Adrenal gland (tissue), 12 donors: ENCODE results near the gene MSS51. TPM values are rescaled to one million over a fixed set of nuclear protein-coding genes. Genes with fewer than 3 reads are reported as not detected.

Experiments used
- DNase-seq, 7 donors: peaks; one replicate each; pipeline ENCODE4 v3.0.0-alpha.2; 2019 to 2020
- H3K27ac ChIP-seq, 5 donors: fragments of 200-600 bp; sonication (generic) in 4 of 5; 1 replicate in 3 of 5; 2 replicates in 2 of 5; pipeline versions ENCODE4 v1.5.1 to v1.8.0; 2016 to 2020; ENCODE audit warnings: mild to moderate bottlenecking in 1 of 5
- H3K27me3 ChIP-seq: fragments of 200-600 bp; 2 replicates; pipeline ENCODE4 v1.8.0; 2021
- H3K36me3 ChIP-seq, 2 donors: fragments of 200-600 bp; replicated peaks in 1 of 2; 1 replicate in 1 of 2; 2 replicates in 1 of 2; pipeline versions ENCODE4 v1.5.1 to v1.8.0; 2018 to 2022
- H3K4me1 ChIP-seq, 2 donors: fragments of 200-600 bp; replicated peaks in 1 of 2; 1 replicate in 1 of 2; 2 replicates in 1 of 2; pipeline versions ENCODE4 v1.5.1 to v1.8.0; 2018 to 2021
- H3K4me3 ChIP-seq, 4 donors: fragments of 200-600 bp; sonication (generic) in 3 of 4; one replicate each; pipeline ENCODE4 v1.5.1; 2016 to 2018
- H3K9me3 ChIP-seq, 3 donors: fragments of 200-600 bp; sonication (generic) in 1 of 3; replicated peaks in 1 of 3; 1 replicate in 2 of 3; 2 replicates in 1 of 3; pipeline versions ENCODE4 v1.5.1 to v1.8.0; 2016 to 2021
- CTCF ChIP-seq, 6 experiments: fragments of 450-650 bp in 4 of 6; fragments of 200-600 bp in 2 of 6; sonication (generic) in 1 of 6; IDR thresholded peaks; 1 replicate in 5 of 6; 2 replicates in 1 of 6; pipeline versions ENCODE4 v1.5.1 to v1.8.0; 2016 to 2021; ENCODE audit warnings: antibody characterized with exemption in 6 of 6, mild to moderate bottlenecking in 2 of 6, moderate library complexity in 1 of 6
- POLR2A ChIP-seq, 2 donors: fragments of 450-650 bp; IDR thresholded peaks; one replicate each; pipeline ENCODE4 v1.6.1; 2017; ENCODE audit warnings: antibody characterized with exemption in 2 of 2, mild to moderate bottlenecking in 2 of 2, moderate library complexity in 1 of 2
- WGBS, 4 donors: extraction: QIAGEN DNeasy Blood & Tissue Kit in 2 of 4; methylation state at CpG; one replicate each; pipeline versions ENCODE4 v1.1.5 to v1.1.7; 2013 to 2017; 5-methylcytosine and 5-hydroxymethylcytosine counted together
- intact Hi-C, 2 donors: fragments of 100-400 bp; cut with DNase I; formaldehyde crosslinking; loops; one replicate each; pipeline versions ENCODE4 v1.14.1 to v1.15.0; 2022 to 2023
- polyA plus RNA-seq, 3 donors: library from polyadenylated mRNA; stranded (reverse); fragments of 200-250 nt in 2 of 3; fragments of 350-450 nt in 1 of 3; fragmentation: Illumina TruSeq in 1 of 3; extraction: RNeasy Lipid Tissue Mini Kit (QIAGEN cat#74804) in 1 of 3; gene quantifications; one replicate each; pipeline ENCODE4 v1.2.3, GENCODE V29; 2013 to 2014
- total RNA-seq, 9 donors: library from RNA; depleted of rRNA in 4 of 9; stranded (reverse); fragments of >200 nt in 4 of 9; fragments of 120-200 nt in 1 of 9; fragmentation: NEBNext Ultra II Directional in 1 of 9; extraction: Animal tissue kit (Norgen Biotek cat#: 25700) in 1 of 9; gene quantifications; one replicate each; pipeline versions ENCODE4 v1.1.0 to v1.2.4, GENCODE V29; 2013 to 2023
- donor health status: healthy with polysubstance abuse.
- donor health status: Bipolar disorder and iron deficiency.
- donor health status: DM: yes; HTN: yes; CAD: no.
- donor health status: DM: no; HTN: no; CAD: no.
- donor health status: DM: no; HTN: no; CAD: no.
- donor health status: DM: yes; HTN: yes; CAD: no.

Gene MSS51
- total and polyA plus RNA-seq, 12 donors = 0.30 to 6.4 (median 1.5) TPM

GRCh38 chr10:73416571-73416970 lies 16.8 kb downstream of the MSS51 start:
- Histone ChIP-seq H3K4me1 (peaks cover 10 to 15% of the 10 kb centered on the region in 2 donors), H3K27ac (no peak overlapping the region), H3K36me3 (no peaks in the 10 kb centered on the region), H3K27me3 (no peaks in the 10 kb centered on the region), H3K4me3 (no peak overlapping the region), H3K9me3 (no peaks in the 10 kb centered on the region)
- 80 to 90% (median 86%) methylated on average over 3 of the region's 3 CpGs for WGBS, 4 donors
- intact Hi-C loops = no loop called here
- TF ChIP-seq POLR2A (IDR thresholded peaks at IDR 0.05) (no peak), CTCF (IDR thresholded peaks at IDR 0.05) (no peak)
- DNase-seq = no peak

GRCh38 chr10:73414230-73414945 lies 19.0 kb downstream of the MSS51 start:
- intact Hi-C loops = no loop called here
- no peak for DNase-seq
- Histone ChIP-seq H3K27me3 (no peaks in the 10 kb centered on the region), H3K27ac (peak overlapping the region in 3 of 5 donors; percentile 98 to 99 (median 98)), H3K4me3 (peak overlapping the region in 2 of 4 donors; percentile 91 to 98), H3K4me1 (peaks cover 16 to 20% of the 10 kb centered on the region in 2 donors), H3K36me3 (no peaks in the 10 kb centered on the region), H3K9me3 (no peaks in the 10 kb centered on the region)
- no peak for TF ChIP-seq POLR2A (IDR thresholded peaks at IDR 0.05)
- peak in 3 of 6 experiments; percentile 2 to 33 (median 8) for TF ChIP-seq CTCF (IDR thresholded peaks at IDR 0.05)
- 4 to 7% (median 4%) methylated on average over 12 to 17 of the region's 17 CpGs for WGBS, 4 donors

- H3K27me3 ChIP-seq = no peaks in the 10 kb centered on the region
- H3K36me3 ChIP-seq = no peaks in the 10 kb centered on the region
- H3K27ac ChIP-seq = peak within 1 kb of the TSS; percentile 85 to 99 (median 98)
- intact Hi-C loops = no loop called here
- peak; percentile 91 to 97 (median 95) for DNase-seq
- peak within 1 kb of the TSS; percentile 75 to 98 (median 92) for H3K4me3 ChIP-seq
- TF ChIP-seq POLR2A (IDR thresholded peaks at IDR 0.05) = peak; percentile 78 to 83
- TF ChIP-seq CTCF (IDR thresholded peaks at IDR 0.05) = peak in 5 of 6 experiments; percentile 4 to 37 (median 22)
- peaks cover 16 to 27% of the 10 kb centered on the region in 2 donors for H3K4me1 ChIP-seq
- no peaks in the 10 kb centered on the region for H3K9me3 ChIP-seq
- WGBS, 4 donors = 0 to 1% (median 0%) methylated on average over 11 to 62 of the region's 62 CpGs
These were observed 19.7 kb downstream of the MSS51 start, which contains the start of gene ANXA7 for GRCh38 chr10:73413528-73414229. Gene ANXA7, minus strand, starts transcription at chr10:73414058. Its CDS starts 13,202 bp downstream, at chr10:73400856.

- no peak for TF ChIP-seq POLR2A (IDR thresholded peaks at IDR 0.05)
- peak in 1 of 6 experiments; percentile 4 for TF ChIP-seq CTCF (IDR thresholded peaks at IDR 0.05)
- intact Hi-C loops = no loop called here
- Histone ChIP-seq H3K36me3 (no peaks in the 10 kb centered on the region), H3K4me3 (peak overlapping the region in 3 of 4 donors; percentile 75 to 98 (median 91)), H3K9me3 (no peaks in the 10 kb centered on the region), H3K27me3 (no peaks in the 10 kb centered on the region), H3K4me1 (peaks cover 16 to 33% of the 10 kb centered on the region in 2 donors), H3K27ac (peak overlapping the region; percentile 85 to 99 (median 98))
- peak in 3 of 7 donors; percentile 37 to 72 (median 68) for DNase-seq
- 0 to 4% (median 1%) methylated on average over 9 of the region's 9 CpGs for WGBS, 4 donors
These were observed 20.2 kb downstream of the MSS51 start for GRCh38 chr10:73413108-73413527.
